ENCODE results near the gene RAB36. TPM values are rescaled to one million over a fixed set of nuclear protein-coding genes. Genes with fewer than 3 reads are reported as not detected.

Gene RAB36
- total and polyA plus RNA-seq, 4 donors = 0.22 to 0.56 (median 0.37) TPM

- Histone ChIP-seq H3K36me3 (ENCODE audit: control insufficient read depth in 4 of 4, insufficient read depth in 3 of 4, low read depth in 1 of 4, low read length in 3 of 4) (no peaks in the 10 kb centered on the region), H3K27me3 (ENCODE audit: control insufficient read depth in 4 of 4, insufficient read depth in 4 of 4, low read length in 3 of 4) (no peaks in the 10 kb centered on the region), H3K9me3 (ENCODE audit: control insufficient read depth in 4 of 4, low read length in 3 of 4) (no peaks in the 10 kb centered on the region), H3K4me1 (ENCODE audit: control insufficient read depth in 4 of 4, insufficient read depth in 4 of 4, low read length in 3 of 4) (peaks cover 2 to 17% (median 14%) of the 10 kb centered on the region in 4 donors), H3K27ac (ENCODE audit: low read depth in 1 of 2, low read length in 2 of 2) (no peak overlapping the region), H3K4me3 (ENCODE audit: low read depth in 1 of 3, low read length in 3 of 3) (no peak overlapping the region), H3K9ac (ENCODE audit: low read depth in 1 of 2, low read length in 2 of 2) (no peak overlapping the region)
- 92% methylated on average over 4 of the region's 4 CpGs for WGBS
- no peak for DNase-seq (ENCODE audit: low spot score)
- no peak for TF ChIP-seq SP1 (IDR thresholded peaks at IDR 0.05)
- TF ChIP-seq RXRA (IDR thresholded peaks at IDR 0.05) = no peak
- TF ChIP-seq RAD21 (IDR thresholded peaks at IDR 0.05) = no peak
- no peak for TF ChIP-seq CTCF (IDR thresholded peaks at IDR 0.05; ENCODE audit: low read depth, low read length, missing input control)
- TF ChIP-seq ATF3 (IDR thresholded peaks at IDR 0.05) = no peak
- TF ChIP-seq GABPA (IDR thresholded peaks at IDR 0.05 in 1 of 2, conservative IDR thresholded peaks at IDR 0.05 in 1 of 2) = no peak
- TF ChIP-seq EGR1 (IDR thresholded peaks at IDR 0.05; ENCODE audit: low read depth in 2 of 2) = no peak
- TF ChIP-seq YY1 (IDR thresholded peaks at IDR 0.05) = no peak
- no peak for TF ChIP-seq HNF4G (IDR thresholded peaks at IDR 0.05)
- TF ChIP-seq, protein P1, sequence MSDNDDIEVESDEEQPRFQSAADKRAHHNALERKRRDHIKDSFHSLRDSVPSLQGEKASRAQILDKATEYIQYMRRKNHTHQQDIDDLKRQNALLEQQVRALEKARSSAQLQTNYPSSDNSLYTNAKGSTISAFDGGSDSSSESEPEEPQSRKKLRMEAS (IDR thresholded peaks at IDR 0.05) = no peak
- TF ChIP-seq TAF1 (conservative IDR thresholded peaks at IDR 0.05) = no peak
- TF ChIP-seq JUND (IDR thresholded peaks at IDR 0.05) = no peak
- TF ChIP-seq NR2F2 (IDR thresholded peaks at IDR 0.05) = no peak
- TF ChIP-seq ZBTB33 (IDR thresholded peaks at IDR 0.05) = no peak
- no peak for TF ChIP-seq FOXA1 (IDR thresholded peaks at IDR 0.05)
- no peak for TF ChIP-seq FOXA2 (IDR thresholded peaks at IDR 0.05)
- no peak for TF ChIP-seq REST (IDR thresholded peaks at IDR 0.05)
- no peak for TF ChIP-seq HNF4A (conservative IDR thresholded peaks at IDR 0.05)
Measured at GRCh38 chr22:23169043-23169406, 23.7 kb downstream of the RAB36 start.

All from liver (tissue), 9 donors.